Renal cortical epithelial cell (primary cell): ENCODE results near the gene SVOPL. TPM values are rescaled to one million over a fixed set of nuclear protein-coding genes. Genes with fewer than 3 reads are reported as not detected.

Source experiments
- DNase-seq: peaks from one replicate; pipeline ENCODE4 v3.0.0-alpha.2; 2011; ENCODE audit warnings: low read depth
- total RNA-seq: library from RNA; depleted of rRNA; stranded (reverse); fragments of >200 nt; gene quantifications from 2 replicates; pipeline ENCODE4 v1.2.3, GENCODE V29; 2014

The SVOPL gene
- total RNA-seq, 1 donor from 2014 or later, result 0.05 TPM

DNA sequence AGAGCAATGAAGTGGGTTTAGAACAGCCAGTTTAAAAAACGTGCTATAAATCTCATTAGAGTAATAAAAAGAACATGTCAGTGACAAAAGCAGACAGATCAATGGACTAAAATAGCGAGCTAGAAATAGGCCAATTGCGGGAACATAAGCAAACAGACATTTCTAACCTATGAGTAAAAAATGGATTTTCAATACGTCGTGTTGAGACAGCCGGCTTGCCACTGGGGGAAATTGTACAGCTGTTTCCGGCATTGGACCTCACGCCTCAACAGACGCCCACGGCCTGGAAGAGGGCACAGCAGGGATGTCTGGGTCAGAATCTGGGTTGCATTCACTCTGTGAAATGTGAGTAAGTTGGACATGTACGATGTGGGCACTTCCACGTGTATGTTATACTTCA is 92.9 kb downstream of the SVOPL start:
- DNase-seq, result no peak

DNA sequence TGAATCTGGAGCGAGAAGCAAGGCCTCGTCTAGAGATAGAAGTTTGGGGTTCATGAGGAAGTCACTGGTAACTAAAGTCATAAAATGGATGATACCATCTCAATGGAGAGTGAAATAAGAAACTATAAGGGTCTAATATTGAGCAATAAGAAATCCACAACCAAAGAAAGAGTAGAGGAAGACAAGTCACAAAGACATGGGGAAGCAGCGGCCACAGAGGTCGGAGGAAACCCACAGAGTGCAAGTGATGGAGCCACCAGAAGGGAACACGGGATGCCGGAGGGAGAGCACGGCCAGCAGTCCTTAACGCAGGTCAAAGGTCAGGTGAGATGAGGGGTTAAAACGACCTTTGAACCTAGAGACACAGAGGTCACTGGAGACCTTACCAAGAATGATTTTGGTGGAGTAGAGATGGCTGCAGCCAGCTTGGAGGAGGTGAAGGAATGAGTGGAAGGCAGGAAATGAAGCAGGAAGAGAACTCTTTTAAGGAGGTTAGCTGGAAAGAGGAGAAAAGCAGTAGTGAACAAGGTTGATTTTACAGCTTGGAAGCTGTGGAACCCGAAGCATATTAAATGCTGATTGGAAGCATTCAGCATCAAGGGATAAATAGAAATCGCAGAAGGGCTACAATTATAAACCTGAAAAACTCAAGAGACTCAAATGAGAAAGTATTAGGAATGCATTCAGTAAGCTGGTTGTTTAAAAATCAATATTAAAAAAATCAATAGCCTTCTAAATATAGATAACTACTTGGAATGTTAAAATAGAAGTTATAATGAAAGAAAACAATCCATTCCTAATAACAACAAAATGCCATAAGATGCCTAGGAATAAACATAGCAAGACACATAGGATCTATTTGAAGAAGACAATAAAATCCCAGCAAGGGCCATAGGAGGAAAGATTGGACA is 93.7 kb downstream of the SVOPL start:
- no peak for DNase-seq

DNA sequence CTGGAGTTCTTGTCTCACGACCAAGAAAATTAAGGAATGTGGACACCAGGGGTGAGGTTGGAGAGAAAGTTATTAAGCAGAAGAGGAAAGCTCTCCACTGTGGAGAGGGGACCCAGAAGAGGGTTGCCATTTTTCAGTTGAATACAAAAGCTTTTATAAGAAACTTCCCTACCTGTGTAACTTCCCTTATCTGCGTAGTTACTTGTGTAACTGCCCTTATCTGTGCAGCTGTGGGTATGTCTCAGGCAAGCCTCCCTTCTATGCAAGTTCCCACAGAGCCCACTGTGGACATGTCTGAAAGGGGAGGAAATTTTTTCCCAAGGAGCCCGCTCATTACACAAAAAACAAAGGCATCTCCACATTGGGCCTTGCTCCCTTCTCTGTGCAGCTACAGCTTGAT is 94.9 kb downstream of the SVOPL start:
- no peak for DNase-seq

DNA sequence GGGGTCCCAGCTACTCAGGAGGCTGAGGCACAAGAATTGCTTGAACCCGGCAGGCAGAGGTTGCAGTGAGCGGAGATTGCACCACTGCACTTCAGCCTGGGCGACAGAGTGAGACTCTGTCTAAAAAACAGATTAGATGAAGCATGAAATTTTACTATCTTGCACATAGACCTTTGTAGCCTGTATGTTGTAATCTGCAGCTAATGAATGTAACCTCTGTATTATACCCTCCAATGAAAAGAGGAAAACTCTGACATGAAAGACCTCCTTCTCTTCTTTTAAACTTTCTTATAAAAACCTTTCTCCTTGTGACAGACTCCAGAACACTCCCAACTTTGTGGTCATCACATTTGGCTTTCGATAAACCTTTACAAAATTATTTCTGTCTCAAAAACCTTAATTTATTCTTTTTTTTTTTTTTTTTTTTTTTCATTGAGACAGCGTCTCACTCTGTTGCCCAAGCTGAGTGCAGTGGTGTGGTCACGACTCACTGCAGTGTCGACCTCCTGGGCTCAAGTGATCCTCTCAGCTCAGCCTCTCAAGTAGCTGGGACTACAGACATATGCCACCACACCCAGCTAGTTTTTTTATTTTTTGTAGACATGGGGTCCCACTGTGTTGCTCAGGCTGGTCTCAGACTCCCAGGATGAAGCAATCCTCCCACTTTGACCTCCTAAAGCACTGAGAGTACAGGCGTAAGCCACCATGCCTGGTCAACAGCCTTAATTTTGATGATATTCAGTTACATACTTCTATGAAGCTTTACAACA is 97.4 kb downstream of the SVOPL start:
- peak; percentile 43 for DNase-seq

DNA sequence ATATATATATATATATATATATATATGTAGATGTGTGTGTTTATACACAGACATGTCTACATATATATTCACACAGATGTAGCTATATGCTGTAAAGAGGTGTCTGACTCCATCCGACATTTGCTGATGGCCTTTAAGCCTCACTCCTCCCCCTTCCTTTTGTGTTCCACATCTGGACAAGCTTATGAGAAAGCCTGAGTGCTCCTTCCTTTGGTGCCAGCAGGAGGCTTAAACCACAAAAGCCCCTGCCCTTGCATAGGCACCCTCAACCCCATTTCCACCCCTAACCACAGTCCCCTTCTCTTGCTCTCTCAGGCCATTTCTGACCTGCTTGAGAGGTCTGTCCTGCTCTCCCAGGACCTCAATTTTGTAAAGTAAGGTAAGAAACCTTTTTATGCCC is 98.7 kb downstream of the SVOPL start:
- DNase-seq, result no peak

DNA sequence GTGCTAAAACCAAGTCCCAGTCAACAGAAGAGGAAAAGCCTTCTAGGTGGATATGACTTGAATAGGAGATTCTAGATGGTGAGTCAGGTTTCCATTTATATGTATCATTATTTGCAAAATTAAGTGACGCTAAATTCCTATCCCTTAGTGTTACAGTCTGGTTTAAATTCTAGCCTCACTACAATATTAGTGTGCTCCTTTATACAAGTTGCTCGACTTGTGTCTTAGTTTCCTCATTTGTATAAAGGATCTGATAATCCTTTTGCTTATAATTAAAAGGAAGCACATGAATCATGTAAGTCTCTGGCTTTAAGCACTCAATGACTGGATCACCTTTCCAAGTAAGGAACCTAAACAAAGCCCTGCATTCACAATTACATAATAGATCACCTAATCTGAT is 105.7 kb downstream of the SVOPL start:
- DNase-seq, result peak; percentile 1

DNA sequence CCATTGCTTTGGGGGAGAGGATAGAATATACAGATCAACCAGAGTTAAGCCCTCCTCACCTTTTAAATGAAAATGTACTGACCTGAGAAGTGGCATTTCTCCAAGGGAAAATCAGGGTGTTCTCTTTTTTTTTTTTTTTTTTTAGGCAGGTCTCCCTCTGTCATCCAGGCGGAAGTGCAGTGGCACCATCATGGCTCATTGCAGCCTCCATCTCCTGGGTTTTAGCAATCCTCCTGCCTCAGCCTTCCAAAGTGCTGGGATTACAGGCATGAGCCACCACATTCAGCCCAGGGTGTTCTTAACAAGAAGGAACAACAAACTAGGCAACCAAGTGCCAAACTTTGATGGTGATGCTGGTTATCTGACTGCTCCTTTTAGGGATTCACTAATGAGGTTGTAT is 111.0 kb downstream of the SVOPL start:
- no peak for DNase-seq

DNA sequence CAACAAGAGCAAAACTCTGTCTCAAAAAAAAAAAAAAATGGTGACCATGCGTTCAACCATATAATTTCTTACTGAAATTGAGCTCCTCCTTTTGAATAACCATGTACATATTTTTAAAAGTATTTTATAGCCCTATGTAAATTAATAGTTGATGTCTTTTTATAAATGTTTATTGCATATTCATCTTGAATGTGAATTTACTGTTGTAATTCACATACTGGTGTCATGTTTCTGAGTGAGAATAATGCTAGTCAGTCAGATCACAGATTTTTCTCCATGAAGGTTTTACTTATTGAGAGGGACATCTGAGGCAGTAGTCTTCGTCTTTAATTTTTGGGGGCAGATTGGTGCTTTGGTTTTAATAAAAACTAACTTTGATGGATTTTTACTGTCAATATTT is 112.2 kb downstream of the SVOPL start:
- DNase-seq, result no peak

DNA sequence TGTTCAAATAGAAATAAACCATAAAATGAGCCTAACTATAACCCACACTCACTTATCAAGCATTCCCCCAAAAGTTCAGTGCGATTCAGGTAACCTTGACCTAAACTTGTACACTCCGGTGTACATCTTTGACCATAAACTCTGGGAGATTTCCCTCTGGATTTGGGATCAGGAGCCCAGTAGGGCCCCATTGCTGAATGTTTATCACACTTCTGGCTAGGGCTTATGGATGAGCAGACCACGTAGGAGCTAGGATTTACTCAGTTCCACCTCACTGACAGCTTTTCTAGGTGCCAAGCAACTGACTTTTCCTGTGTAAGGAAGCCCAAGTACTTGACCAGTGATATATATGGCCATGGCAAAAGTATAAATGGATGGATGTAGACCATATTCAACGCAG is 113.7 kb downstream of the SVOPL start:
- DNase-seq, result no peak

DNA sequence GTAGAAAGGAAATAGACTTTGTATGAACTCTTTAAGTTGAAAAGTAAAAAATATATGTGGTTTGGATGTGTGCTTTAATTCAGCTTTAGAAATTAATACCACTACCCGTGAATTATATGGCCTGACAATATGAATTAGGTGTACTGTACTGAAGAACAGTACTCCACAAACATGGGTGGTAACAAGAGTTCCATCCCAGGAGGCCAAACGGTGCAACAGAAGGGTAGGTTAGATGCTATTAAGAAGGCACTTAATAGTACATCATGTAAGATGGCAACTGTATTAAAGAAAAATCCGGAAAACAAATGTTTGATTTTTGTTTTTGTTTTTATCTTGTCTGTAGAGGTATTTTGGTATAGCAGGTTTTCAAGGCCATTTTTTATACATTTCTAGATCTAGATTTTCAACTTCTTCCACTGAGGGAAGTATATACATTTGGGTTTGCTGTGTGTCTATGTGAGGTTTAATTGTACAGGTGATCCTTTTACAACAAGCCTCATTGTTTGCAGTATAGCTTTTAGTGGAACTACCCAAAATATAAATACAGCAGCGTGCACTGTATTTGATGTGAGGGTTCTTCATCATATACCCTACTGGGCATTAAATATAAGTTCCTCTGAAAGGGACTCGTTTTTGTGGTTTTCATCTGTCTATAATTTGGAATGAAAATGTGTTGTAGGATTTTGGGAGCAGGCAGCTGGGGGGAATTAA is 115.7 kb downstream of the SVOPL start:
- no peak for DNase-seq

DNA sequence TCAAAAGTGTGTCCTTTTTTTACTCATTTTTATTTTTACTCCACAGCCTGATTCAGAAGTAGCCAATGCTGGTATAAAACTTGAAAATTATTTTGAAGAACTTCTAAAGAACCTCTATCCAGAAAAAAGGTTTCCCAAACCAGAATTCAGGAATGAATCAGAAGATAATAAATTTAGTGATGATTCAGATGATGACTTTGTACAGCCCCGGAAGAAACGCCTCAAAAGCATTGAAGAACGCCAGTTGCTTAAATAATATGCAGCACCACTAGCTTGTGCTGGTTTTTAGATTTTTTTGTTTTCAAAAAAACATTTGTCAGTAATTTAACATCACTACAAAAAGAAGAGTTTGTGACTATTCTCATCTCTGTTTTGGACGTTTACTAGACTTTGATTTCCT is 116.5 kb downstream of the SVOPL start:
- DNase-seq, result no peak

DNA sequence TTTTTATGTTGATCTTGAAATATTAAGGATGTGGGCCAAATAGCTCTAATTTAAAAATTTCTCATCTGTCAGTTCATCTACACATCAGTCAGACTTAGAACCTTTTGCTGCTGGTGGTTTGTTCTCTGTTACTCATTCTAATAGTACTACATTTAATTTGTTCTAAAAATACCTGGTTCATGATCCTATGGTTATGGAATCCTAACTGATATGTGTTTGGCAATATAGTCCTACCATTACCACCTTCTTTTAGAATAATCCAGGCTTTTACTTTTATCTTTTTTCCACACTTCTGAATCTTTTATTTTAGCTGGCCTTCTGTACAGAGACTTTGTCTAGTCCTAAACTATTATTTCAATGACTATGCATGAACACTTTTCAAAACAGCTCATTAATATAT is 116.9 kb downstream of the SVOPL start:
- DNase-seq, result no peak

DNA sequence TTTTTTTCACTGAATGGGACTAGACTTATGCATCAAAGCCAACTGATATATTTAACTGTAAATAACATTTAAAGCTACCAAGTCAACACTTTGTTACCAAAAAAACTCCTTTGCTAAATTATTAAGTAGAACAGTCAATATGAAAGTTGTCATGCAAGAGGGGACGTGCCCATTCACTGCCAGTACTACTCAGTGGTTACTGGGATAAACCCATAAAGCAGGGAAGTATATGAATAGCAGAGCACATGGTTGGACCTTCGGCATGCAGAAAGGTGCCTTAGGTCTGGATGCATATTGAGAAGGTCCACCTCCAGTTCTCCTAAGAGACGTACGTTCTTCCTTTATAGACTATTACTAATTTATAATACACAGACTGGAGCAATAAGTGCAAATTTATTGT is 120.1 kb downstream of the SVOPL start:
- no peak for DNase-seq

DNA sequence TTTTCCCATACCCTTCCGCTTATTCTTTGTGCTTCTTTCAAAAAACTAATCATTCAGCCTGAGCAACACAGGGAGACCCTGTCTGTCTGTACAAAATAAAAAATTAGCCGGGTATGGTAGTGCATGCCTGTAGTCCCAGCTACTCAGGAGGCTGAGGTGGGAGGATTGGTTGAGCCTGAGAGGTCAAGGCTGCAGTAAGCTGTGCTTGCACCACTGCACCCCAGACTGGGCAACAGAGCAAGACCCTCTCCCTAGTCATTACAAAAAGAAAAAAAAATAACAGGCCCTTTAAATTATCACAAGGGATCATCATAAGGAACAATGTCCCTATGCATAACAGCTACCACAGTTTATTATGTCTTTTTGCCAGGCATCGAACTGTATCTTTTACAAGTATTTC is 121.5 kb downstream of the SVOPL start:
- no peak for DNase-seq

DNA sequence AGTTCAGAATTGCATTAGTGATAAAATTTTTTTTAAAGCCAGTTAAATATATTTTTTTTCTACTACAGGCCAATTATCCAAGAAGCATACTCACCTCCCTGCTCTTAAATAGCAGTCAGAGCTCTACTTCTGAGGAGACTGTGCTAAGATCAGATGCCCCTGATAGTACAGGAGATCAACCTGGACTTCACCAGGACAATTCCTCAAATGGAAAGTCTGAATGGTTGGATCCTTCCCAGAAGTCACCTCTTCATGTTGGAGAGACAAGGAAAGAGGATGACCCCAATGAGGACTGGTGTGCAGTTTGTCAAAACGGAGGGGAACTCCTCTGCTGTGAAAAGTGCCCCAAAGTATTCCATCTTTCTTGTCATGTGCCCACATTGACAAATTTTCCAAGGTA is 122.0 kb downstream of the SVOPL start:
- DNase-seq, result no peak

DNA sequence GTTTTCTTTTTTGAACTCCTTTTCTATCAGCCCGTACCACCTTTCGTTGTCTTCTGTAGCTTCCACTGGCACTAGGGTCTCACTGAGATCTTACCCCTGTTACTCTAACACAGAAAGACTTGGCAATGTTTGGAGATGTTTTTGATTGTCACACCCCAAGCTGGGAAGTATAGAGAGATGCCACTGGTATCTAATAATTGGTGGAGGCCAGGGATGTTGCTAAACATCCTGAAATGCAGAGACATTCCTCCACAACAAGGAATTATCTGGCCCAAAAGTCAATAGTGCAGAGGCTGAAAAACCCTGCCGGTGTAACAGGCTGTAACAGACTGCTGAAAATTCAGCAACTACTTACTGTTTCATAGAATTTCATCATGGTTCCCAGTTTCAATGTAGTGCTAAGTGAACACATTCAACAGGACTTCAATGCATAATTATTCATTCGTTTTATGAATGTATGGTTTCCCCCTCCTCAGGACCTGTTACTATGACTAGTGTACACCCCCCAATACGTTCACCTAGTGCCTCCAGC is 125.2 kb downstream of the SVOPL start:
- no peak for DNase-seq

DNA sequence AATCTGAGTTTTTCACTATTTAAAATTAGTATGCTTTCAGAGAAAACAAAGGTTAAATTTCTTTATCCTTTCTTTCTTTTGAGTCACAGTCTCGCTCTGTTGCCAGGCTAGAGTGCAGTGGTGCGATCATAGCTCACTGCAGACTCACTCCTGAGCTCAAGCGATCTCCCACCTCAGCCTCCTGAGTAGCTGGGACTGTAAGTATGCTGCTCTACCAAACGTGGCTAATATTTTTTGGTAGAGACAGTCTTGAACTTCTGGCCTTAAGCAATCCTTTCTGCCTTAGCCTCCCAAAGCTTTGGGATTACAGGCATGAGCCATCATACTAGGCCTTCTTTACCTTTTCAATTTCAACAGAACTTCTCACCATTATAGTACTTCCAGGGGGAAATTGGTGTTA is 127.4 kb downstream of the SVOPL start:
- DNase-seq, result no peak

DNA sequence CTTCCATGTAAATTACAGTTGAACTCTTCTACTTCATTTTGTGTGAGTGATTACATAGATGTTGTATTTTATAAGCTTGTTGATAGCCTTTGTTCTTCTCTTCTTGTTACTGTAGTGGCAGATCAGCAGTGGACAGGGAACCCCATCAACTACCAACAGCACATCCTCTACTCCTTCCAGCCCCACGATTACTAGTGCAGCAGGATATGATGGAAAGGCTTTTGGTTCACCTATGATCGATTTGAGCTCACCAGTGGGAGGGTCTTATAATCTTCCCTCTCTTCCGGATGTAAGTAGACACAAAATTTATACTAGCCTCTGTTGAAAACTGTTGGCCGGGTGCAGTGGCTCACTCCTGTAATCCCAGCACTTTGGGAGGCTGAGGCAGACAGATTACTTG is 130.4 kb downstream of the SVOPL start:
- no peak for DNase-seq

DNA sequence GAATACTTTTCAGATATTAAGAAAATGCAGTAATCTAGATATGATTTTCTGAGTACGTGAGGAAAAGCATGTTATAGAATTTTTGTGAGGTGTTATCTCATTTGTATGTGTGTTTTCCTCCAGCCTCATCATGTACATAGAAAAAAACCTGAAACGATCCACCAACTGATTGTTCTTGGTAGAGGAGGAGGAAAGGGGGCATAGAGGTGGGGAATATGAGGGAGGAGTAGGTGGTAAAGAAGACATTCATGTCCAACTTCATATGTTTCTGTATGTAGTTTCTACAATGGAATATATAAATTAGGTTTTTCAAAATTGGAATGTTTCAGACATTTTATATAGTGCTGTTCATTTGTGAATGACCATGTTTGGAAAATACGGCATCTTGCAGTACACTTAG is 131.7 kb downstream of the SVOPL start:
- no peak for DNase-seq

DNA sequence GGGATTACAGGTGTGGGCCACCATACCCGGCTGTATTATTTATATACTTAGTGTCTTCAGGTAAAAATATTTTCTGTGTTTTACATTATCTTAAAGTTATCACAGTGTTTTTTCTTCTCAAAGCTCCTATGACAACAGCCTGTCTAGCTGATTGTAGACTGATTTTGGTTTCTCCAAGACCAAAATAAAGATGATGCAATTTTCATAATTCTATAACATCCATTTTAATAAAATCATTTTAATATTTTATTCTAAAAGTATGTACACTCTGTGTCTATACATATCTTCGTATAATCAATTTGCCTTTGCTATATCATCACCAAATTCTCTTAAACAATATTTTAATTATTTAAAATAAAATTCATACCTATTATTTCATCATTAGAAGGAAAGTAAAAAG is 132.5 kb downstream of the SVOPL start:
- no peak for DNase-seq

DNA sequence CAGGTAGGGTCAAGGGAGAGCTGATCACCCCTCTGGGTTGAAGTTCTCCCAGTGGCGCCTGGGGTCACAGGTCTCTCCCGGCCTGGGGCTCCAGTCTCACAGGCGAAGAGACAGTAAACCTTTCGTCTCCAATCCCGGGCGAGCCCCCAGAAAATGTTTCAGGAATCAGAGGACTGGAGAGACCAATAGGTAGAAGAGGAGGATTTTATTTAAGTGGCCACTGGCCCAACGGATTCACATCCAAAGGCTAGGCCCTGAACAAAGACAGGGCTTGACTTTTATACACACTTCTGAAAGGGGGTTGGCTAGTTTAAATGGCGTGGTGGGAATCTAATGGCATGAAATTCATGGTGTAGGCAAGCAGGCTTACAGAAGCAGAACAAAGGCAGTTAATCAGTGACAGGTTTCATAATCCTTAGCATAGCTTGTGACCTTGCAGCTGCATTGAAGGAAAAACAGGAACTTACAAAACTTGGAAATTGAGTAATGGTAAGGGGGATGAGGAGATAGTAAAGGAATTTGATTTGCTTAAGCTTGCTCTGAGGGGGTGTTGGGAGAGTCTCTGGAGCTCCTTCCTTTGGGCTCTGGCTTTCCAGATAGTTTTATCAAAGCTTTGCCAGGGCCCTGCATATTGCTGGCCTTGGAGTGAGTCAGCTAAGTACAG is 135.6 kb downstream of the SVOPL start:
- DNase-seq, result peak; percentile 87

DNA sequence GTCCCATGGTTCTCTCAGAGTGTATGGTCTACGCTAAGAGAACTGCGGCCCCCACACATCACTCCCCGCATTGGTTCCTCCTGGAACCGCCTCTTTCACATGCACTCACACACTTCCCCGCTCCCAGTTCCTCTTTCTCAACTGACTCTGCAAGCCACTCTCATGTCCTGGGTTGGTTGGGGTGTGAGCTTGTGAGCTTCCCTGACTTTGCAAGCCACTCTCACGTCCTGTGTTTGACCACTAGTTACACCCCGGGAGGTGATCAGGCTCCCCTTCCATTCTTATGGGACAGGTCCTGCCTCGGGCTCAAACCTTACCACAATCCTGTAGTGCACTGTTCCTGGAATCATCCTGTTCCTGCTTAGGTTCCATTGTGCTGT is 136.1 kb downstream of the SVOPL start:
- DNase-seq, result no peak
